OCI-LY7 (cell line): ENCODE results near the gene APBA1. TPM values are rescaled to one million over a fixed set of nuclear protein-coding genes. Genes with fewer than 3 reads are reported as not detected.
A peak's percentile ranks its signal among the peaks of the same experiment; 100 is the strongest.

Source experiments
- BruUV-seq: library from RNA; stranded (reverse); fragments of 400-500 nt; replicated peaks from 2 replicates; lab custom pipeline; 2021; lab: Mats Ljungman, UMichigan
- CTCF ChIA-PET: fragments of 300-600 bp; sonication (Branson Sonifier 250); formaldehyde crosslinking; loops from one replicate; lab custom pipeline; 2022; ENCODE audit warnings: antibody characterized with exemption; ENCODE audit not compliant: unreplicated experiment; lab: Charles Lee
- POLR2A ChIA-PET: fragments of 300-600 bp; sonication (Branson Sonifier 250); formaldehyde crosslinking; loops from one replicate; lab custom pipeline; 2022; ENCODE audit warnings: antibody characterized with exemption; lab: Charles Lee
- DNase-seq: peaks from one replicate; pipeline ENCODE4 v3.0.0-alpha.2; 2015; ENCODE audit warnings: low spot score
- H2AFZ ChIP-seq: fragments of 200-600 bp; sonication (generic), shearing (Covaris generic); 2 replicates; pipeline ENCODE4 v1.6.1; 2014; ENCODE audit warnings: mild to moderate bottlenecking, antibody characterized with exemption, low read length, moderate library complexity
- H3K27ac ChIP-seq: fragments of 200-600 bp; sonication (generic); 2 replicates; pipeline ENCODE4 v1.5.1; 2014; ENCODE audit warnings: mixed run types, low read depth, mild to moderate bottlenecking, moderate library complexity, low read length, inconsistent platforms; ENCODE audit not compliant: poor library complexity, severe bottlenecking
- H3K36me3 ChIP-seq: fragments of 200-600 bp; sonication (generic); 2 replicates; pipeline ENCODE4 v1.6.1; 2014; ENCODE audit warnings: mild to moderate bottlenecking, antibody characterized with exemption, low read length, moderate library complexity, mixed read lengths; ENCODE audit not compliant: insufficient read depth
- H3K4me1 ChIP-seq: fragments of 200-600 bp; sonication (generic); 2 replicates; pipeline ENCODE4 v1.5.1; 2014; ENCODE audit warnings: mild to moderate bottlenecking, low read length; ENCODE audit not compliant: insufficient read depth, poor library complexity, severe bottlenecking
- H3K4me2 ChIP-seq: fragments of 200-600 bp; sonication (generic); 2 replicates; pipeline ENCODE4 v1.6.1; 2014; ENCODE audit warnings: mild to moderate bottlenecking, low read length
- H3K4me3 ChIP-seq: fragments of 200-600 bp; sonication (generic); 2 replicates; pipeline ENCODE4 v1.5.1; 2014; ENCODE audit warnings: mild to moderate bottlenecking, low read depth, low read length; ENCODE audit not compliant: poor library complexity, severe bottlenecking
- H3K79me2 ChIP-seq: fragments of 200-600 bp; sonication (generic); 2 replicates; pipeline ENCODE4 v1.6.1; 2016; ENCODE audit warnings: low read depth, mild to moderate bottlenecking, low read length, moderate library complexity, mixed read lengths; ENCODE audit not compliant: insufficient read depth
- H3K9me2 ChIP-seq: fragments of 200-600 bp; sonication (generic); 2 replicates; pipeline ENCODE4 v1.6.1; 2016; ENCODE audit warnings: mild to moderate bottlenecking, low read length, mixed read lengths; ENCODE audit not compliant: insufficient read depth
- H3K9me3 ChIP-seq: fragments of 200-600 bp; sonication (generic); 2 replicates; pipeline ENCODE4 v1.6.1; 2014; ENCODE audit warnings: mild to moderate bottlenecking, mixed run types, low read length, mixed read lengths
- H4K20me1 ChIP-seq: fragments of 200-600 bp; sonication (generic); 2 replicates; pipeline ENCODE4 v1.6.1; 2014; ENCODE audit warnings: mild to moderate bottlenecking, antibody characterized with exemption, low read length, moderate library complexity, mixed read lengths; ENCODE audit not compliant: insufficient read depth
- EZH2phosphoT487 ChIP-seq: fragments of 200-600 bp; sonication (generic); IDR thresholded peaks from 2 replicates; pipeline ENCODE4 v1.6.1; 2018; ENCODE audit warnings: low read depth, borderline replicate concordance, mild to moderate bottlenecking, mixed run types, antibody characterized with exemption, low read length, moderate library complexity, mixed read lengths
- intact Hi-C: fragments of 100-400 bp; cut with micrococcal nuclease; formaldehyde crosslinking; loops from one replicate; pipeline ENCODE4 v1.10.0; 2022; ENCODE audit not compliant: unreplicated experiment
- total RNA-seq, 2 experiments: library from RNA; depleted of rRNA in 1 of 2; stranded (reverse); fragments of >200 nt in 1 of 2; shearing (Covaris generic) in 1 of 2; gene quantifications; 2 replicates each; pipeline ENCODE4 v1.2.3, GENCODE V29; 2014 to 2022
- TF ChIP-seq, protein P1 (sequence below): fragments of 200-600 bp; sonication (generic); conservative IDR thresholded peaks from 2 replicates; pipeline ENCODE4 v1.5.1; 2014; ENCODE audit warnings: mild to moderate bottlenecking, antibody characterized with exemption, low read length, moderate library complexity, mixed read lengths

The APBA1 gene
- total RNA-seq, 2 experiments from 2014 or later = not detected

DNA sequence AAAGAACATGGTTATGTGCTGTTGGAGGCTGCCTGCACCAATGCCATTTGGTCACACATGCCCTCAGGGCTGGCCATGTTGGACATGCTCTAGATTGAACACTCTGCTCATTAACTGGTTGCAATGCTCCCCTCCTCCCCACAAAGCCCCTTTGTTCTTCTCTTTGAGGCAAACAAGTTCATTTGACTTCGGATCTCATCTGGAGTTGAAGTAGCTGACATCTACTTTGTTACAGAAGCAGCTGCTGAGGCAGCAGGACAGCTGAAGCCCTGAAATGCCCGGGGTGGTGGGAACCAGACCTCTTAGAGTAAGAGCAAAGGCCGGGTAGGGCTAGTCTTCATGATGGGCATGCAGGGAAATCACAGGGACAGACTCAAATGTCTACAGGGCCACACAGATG, 123.5 kb downstream of the APBA1 start:
- Histone ChIP-seq H3K9me2 (no peaks in the 10 kb centered on the region), H3K4me1 (no peaks in the 10 kb centered on the region), H2AFZ (no peak overlapping the region), H3K4me2 (no peak overlapping the region), H3K79me2 (no peaks in the 10 kb centered on the region), H3K9me3 (no peaks in the 10 kb centered on the region), H3K4me3 (no peak overlapping the region), H4K20me1 (no peaks in the 10 kb centered on the region), H3K27ac (no peak overlapping the region), H3K36me3 (no peaks in the 10 kb centered on the region)
- POLR2A ChIA-PET = interaction anchor here (0.6 kb wide), 1 partner anchor 379 kb away, joined by 6 read pairs; no protein-coding TSS in a partner anchor
- no peak for TF ChIP-seq EZH2phosphoT487
- TF ChIP-seq, protein P1, sequence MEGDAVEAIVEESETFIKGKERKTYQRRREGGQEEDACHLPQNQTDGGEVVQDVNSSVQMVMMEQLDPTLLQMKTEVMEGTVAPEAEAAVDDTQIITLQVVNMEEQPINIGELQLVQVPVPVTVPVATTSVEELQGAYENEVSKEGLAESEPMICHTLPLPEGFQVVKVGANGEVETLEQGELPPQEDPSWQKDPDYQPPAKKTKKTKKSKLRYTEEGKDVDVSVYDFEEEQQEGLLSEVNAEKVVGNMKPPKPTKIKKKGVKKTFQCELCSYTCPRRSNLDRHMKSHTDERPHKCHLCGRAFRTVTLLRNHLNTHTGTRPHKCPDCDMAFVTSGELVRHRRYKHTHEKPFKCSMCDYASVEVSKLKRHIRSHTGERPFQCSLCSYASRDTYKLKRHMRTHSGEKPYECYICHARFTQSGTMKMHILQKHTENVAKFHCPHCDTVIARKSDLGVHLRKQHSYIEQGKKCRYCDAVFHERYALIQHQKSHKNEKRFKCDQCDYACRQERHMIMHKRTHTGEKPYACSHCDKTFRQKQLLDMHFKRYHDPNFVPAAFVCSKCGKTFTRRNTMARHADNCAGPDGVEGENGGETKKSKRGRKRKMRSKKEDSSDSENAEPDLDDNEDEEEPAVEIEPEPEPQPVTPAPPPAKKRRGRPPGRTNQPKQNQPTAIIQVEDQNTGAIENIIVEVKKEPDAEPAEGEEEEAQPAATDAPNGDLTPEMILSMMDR = no peak
- CTCF ChIA-PET = no interaction called here
- intact Hi-C loops = loop anchor here (5.0 kb wide), 1 partner anchor 126 kb away; no protein-coding TSS in a partner anchor
- no peak for DNase-seq
- BruUV-seq = no TSS peak

DNA sequence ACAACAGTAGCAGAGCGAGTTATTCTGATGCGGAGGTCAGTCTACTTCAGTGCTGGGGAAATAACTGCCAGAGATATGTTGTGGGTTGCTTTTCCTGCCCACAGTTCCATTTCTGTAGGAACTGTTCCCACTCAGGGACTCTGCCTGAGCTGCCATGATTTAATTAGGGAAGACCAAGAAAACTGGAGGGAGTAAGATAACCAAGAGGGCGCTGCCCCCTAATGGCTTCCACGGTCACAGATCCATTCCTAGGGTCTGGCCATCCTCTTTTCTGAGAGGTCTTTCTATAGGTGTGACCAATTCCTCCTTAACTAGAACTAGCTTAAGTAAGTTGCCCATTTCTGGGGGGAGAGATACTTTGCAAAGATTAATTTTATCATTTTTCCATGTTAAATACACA, 125.9 kb downstream of the APBA1 start:
- H4K20me1 ChIP-seq = no peaks in the 10 kb centered on the region
- H3K79me2 ChIP-seq = no peaks in the 10 kb centered on the region
- H3K9me3 ChIP-seq = no peaks in the 10 kb centered on the region
- no peak overlapping the region for H3K4me3 ChIP-seq
- TF ChIP-seq, protein P1 = peak; percentile 36; the same call in 1 of the 2 replicates
- no peak for TF ChIP-seq EZH2phosphoT487
- H3K4me1 ChIP-seq = no peaks in the 10 kb centered on the region
- CTCF ChIA-PET = no interaction called here
- POLR2A ChIA-PET = no interaction called here
- no peak overlapping the region for H3K4me2 ChIP-seq
- no peak overlapping the region for H2AFZ ChIP-seq
- DNase-seq = no peak
- no peaks in the 10 kb centered on the region for H3K9me2 ChIP-seq
- intact Hi-C loops = loop anchor here (5.0 kb wide), 1 partner anchor 124 kb away; no protein-coding TSS in a partner anchor
- no TSS peak for BruUV-seq
- H3K36me3 ChIP-seq = no peaks in the 10 kb centered on the region
- H3K27ac ChIP-seq = no peak overlapping the region

DNA sequence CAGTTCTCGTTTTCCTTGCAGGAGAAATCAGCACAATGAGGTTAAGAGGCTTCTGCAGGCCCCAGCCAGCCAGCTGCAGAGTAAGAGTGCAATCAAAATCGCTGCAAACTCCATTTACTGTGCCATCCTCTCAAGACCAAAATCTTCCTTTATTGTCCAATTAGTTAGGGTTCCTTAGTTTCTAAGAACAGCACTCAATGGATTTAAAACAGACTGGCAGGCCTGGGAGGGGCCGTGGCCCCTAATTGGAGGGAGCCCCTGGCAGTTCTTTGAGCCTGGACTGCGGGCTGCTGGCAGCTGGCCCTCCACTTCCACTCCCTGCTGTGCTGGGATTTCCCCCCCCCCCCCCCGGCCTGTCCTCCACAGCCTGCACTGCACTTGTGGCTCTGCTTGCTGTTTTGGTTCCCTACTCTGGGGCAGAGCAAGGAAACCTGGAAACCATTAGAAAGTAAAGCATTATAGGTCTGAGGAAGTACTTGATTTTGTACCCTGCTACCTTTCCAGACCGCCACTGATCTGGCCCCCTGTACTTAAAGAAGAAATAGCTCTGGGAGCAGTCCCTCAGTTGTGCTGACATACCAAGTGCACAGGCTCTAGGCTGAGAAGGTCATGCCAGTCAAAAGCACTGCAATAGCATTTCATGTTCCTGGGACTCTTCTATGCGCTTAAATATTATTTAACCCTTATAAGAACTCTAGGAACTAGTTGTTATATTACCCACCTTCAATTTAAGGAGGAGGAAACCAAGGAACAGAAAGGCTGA, 129.0 kb downstream of the APBA1 start:
- H3K9me3 ChIP-seq = no peaks in the 10 kb centered on the region
- H3K4me2 ChIP-seq = no peak overlapping the region
- no peaks in the 10 kb centered on the region for H3K9me2 ChIP-seq
- TF ChIP-seq, protein P1 = no peak
- no peak for TF ChIP-seq EZH2phosphoT487
- CTCF ChIA-PET = no interaction called here
- H3K36me3 ChIP-seq = no peaks in the 10 kb centered on the region
- no peak for DNase-seq
- H3K4me3 ChIP-seq = no peak overlapping the region
- no peaks in the 10 kb centered on the region for H4K20me1 ChIP-seq
- POLR2A ChIA-PET = no interaction called here
- no peak overlapping the region for H3K27ac ChIP-seq
- intact Hi-C loops = no loop called here
- no peaks in the 10 kb centered on the region for H3K4me1 ChIP-seq
- no TSS peak for BruUV-seq
- H2AFZ ChIP-seq = no peak overlapping the region
- H3K79me2 ChIP-seq = no peaks in the 10 kb centered on the region
